Tibial nerve (tissue), 4 donors: Measurements from ENCODE around the gene GPR158. TPM values are rescaled to one million over a fixed set of nuclear protein-coding genes. Genes with fewer than 3 reads are reported as not detected.

ENCODE experiments used
- DNase-seq, 2 donors: peaks; one replicate each; pipeline ENCODE4 v3.0.0-alpha.2; 2019; ENCODE audit warnings: low spot score in 2 of 2
- H3K27ac ChIP-seq, 4 donors: fragments of 200-600 bp; sonication (generic) in 3 of 4; one replicate each; pipeline ENCODE4 v1.5.1; 2017 to 2019; ENCODE audit warnings: mild to moderate bottlenecking in 1 of 4
- H3K27me3 ChIP-seq, 2 donors: fragments of 200-600 bp; sonication (generic) in 1 of 2; one replicate each; pipeline versions ENCODE4 v1.5.1 to v1.6.0; 2017 to 2019
- H3K36me3 ChIP-seq, 3 donors: fragments of 200-600 bp; sonication (generic); one replicate each; pipeline ENCODE4 v1.5.1; 2018 to 2019
- H3K4me1 ChIP-seq, 4 donors: fragments of 200-600 bp; sonication (generic) in 3 of 4; one replicate each; pipeline ENCODE4 v1.5.1; 2017 to 2019
- H3K4me3 ChIP-seq, 4 donors: fragments of 200-600 bp; sonication (generic) in 3 of 4; one replicate each; pipeline ENCODE4 v1.5.1; 2017 to 2019; ENCODE audit warnings: mild to moderate bottlenecking in 1 of 4, moderate library complexity in 1 of 4
- H3K9me3 ChIP-seq, 4 donors: fragments of 200-600 bp; sonication (generic) in 3 of 4; one replicate each; pipeline ENCODE4 v1.5.1; 2017 to 2019
- CTCF ChIP-seq, 5 experiments: fragments of 200-600 bp in 3 of 5; fragments of 450-650 bp in 2 of 5; sonication (generic) in 3 of 5; IDR thresholded peaks; one replicate each; pipeline ENCODE4 v1.5.1; 2016 to 2019; ENCODE audit warnings: antibody characterized with exemption in 5 of 5, mild to moderate bottlenecking in 3 of 5, moderate library complexity in 2 of 5
- EP300 ChIP-seq, 2 donors: sonication (generic); formaldehyde crosslinking; IDR thresholded peaks; one replicate each; pipeline ENCODE4 v1.6.1; 2017; ENCODE audit warnings: antibody characterized with exemption in 2 of 2, mild to moderate bottlenecking in 1 of 2
- POLR2A ChIP-seq, 2 donors: fragments of 450-650 bp; IDR thresholded peaks; one replicate each; pipeline ENCODE4 v1.6.1; 2017; ENCODE audit warnings: antibody characterized with exemption in 2 of 2, mild to moderate bottlenecking in 2 of 2, moderate library complexity in 2 of 2
- WGBS, 2 donors: methylation state at CpG; one replicate each; pipeline ENCODE4 v1.1.5; 2018; 5-methylcytosine and 5-hydroxymethylcytosine counted together
- total RNA-seq, 4 donors: library from RNA; depleted of rRNA; stranded (reverse); fragments of >200 nt; gene quantifications; one replicate each; pipeline ENCODE4 v1.1.0, GENCODE V29; 2016

GPR158 gene
- total RNA-seq, 4 donors from 2014 or later = under 0.01 to 0.39 (median under 0.01) TPM

- Histone ChIP-seq H3K36me3 (no peaks in the 10 kb centered on the region), H3K4me3 (no peak overlapping the region), H3K4me1 (no peaks in the 10 kb centered on the region), H3K27me3 (no peaks in the 10 kb centered on the region), H3K9me3 (peaks cover 0 to 3% (median 0%) of the 10 kb centered on the region in 4 donors), H3K27ac (no peak overlapping the region)
- 79 to 80% methylated on average over 2 of the region's 2 CpGs for WGBS, 2 donors
- DNase-seq = no peak
- TF ChIP-seq POLR2A (IDR thresholded peaks at IDR 0.05) (no peak), CTCF (IDR thresholded peaks at IDR 0.05) (no peak), EP300 (IDR thresholded peaks at IDR 0.05) (no peak)
These were observed 57.0 kb downstream of the GPR158 start for GRCh38 chr10:25231751-25232150.

GRCh38 chr10:25232204-25232603 is 57.4 kb downstream of the GPR158 start:
- no peaks in the 10 kb centered on the region for H3K36me3 ChIP-seq
- no peaks in the 10 kb centered on the region for H3K27me3 ChIP-seq
- no peaks in the 10 kb centered on the region for H3K4me1 ChIP-seq
- TF ChIP-seq EP300 (IDR thresholded peaks at IDR 0.05) (no peak), CTCF (IDR thresholded peaks at IDR 0.05) (no peak), POLR2A (IDR thresholded peaks at IDR 0.05) (no peak)
- no peak overlapping the region for H3K27ac ChIP-seq
- 44 to 53% methylated on average over 2 of the region's 2 CpGs for WGBS, 2 donors
- H3K4me3 ChIP-seq = no peak overlapping the region
- DNase-seq = no peak
- peaks cover 0 to 3% (median 0%) of the 10 kb centered on the region in 4 donors for H3K9me3 ChIP-seq

GRCh38 chr10:25245165-25245564 is 70.4 kb downstream of the GPR158 start:
- Histone ChIP-seq H3K4me1 (no peaks in the 10 kb centered on the region), H3K4me3 (no peak overlapping the region), H3K27me3 (no peaks in the 10 kb centered on the region), H3K36me3 (no peaks in the 10 kb centered on the region), H3K27ac (no peak overlapping the region), H3K9me3 (no peaks in the 10 kb centered on the region)
- no peak for TF ChIP-seq POLR2A (IDR thresholded peaks at IDR 0.05)
- TF ChIP-seq EP300 (IDR thresholded peaks at IDR 0.05) = no peak
- TF ChIP-seq CTCF (IDR thresholded peaks at IDR 0.05) = no peak
- 64 to 86% methylated on average over 1 of the region's 1 CpG for WGBS, 2 donors
- DNase-seq = no peak

- Histone ChIP-seq H3K4me3 (no peak overlapping the region), H3K36me3 (no peaks in the 10 kb centered on the region), H3K9me3 (no peaks in the 10 kb centered on the region), H3K27me3 (no peaks in the 10 kb centered on the region), H3K4me1 (no peaks in the 10 kb centered on the region), H3K27ac (no peak overlapping the region)
- no peak for DNase-seq
- TF ChIP-seq CTCF (IDR thresholded peaks at IDR 0.05) (no peak), EP300 (IDR thresholded peaks at IDR 0.05) (no peak), POLR2A (IDR thresholded peaks at IDR 0.05) (no peak)
- 88 to 89% methylated on average over 5 of the region's 5 CpGs for WGBS, 2 donors
These were observed 82.8 kb downstream of the GPR158 start for GRCh38 chr10:25257646-25258045.

GRCh38 chr10:25261110-25261509 is 86.3 kb downstream of the GPR158 start:
- DNase-seq = no peak
- Histone ChIP-seq H3K9me3 (no peaks in the 10 kb centered on the region), H3K4me3 (no peak overlapping the region), H3K27me3 (no peaks in the 10 kb centered on the region), H3K4me1 (no peaks in the 10 kb centered on the region), H3K36me3 (no peaks in the 10 kb centered on the region), H3K27ac (no peak overlapping the region)
- no peak for TF ChIP-seq EP300 (IDR thresholded peaks at IDR 0.05)
- no peak for TF ChIP-seq POLR2A (IDR thresholded peaks at IDR 0.05)
- TF ChIP-seq CTCF (IDR thresholded peaks at IDR 0.05) = no peak
- 48 to 58% methylated on average over 2 of the region's 2 CpGs for WGBS, 2 donors
